ENCODE data around the gene BCAN. TPM values are rescaled to one million over a fixed set of nuclear protein-coding genes. Genes with fewer than 3 reads are reported as not detected.

The BCAN gene
- total and polyA plus RNA-seq, 3 donors from 2014 or later: 3.3 to 9.7 (median 8.8) TPM

GRCh38 chr1:156706657-156707416 is 64.9 kb downstream of the BCAN start:
- Histone ChIP-seq H3K27me3 (no peaks in the 10 kb centered on the region), H3K36me3 (ENCODE audit: low read depth, missing control alignments) (no peaks in the 10 kb centered on the region), H3K9me3 (no peaks in the 10 kb centered on the region), H3K27ac (peak overlapping the region; percentile 56 to 84), H3K4me1 (peaks cover 32% of the 10 kb centered on the region), H3K4me3 (peak overlapping the region; percentile 34 to 58)
- intact Hi-C loops (cut with DNase I; ENCODE audit: low total_unique reads): no loop called here
- 7 to 8% methylated on average over 8 to 28 of the region's 29 CpGs for WGBS, 2 donors
- TF ChIP-seq POLR2A (IDR thresholded peaks at IDR 0.05): no peak
- TF ChIP-seq CTCF (IDR thresholded peaks at IDR 0.05): no peak
- peak; percentile 77 for DNase-seq

GRCh38 chr1:156707417-156708217 is 65.7 kb downstream of the BCAN start:
- H3K4me3 ChIP-seq: no peak overlapping the region
- TF ChIP-seq POLR2A (IDR thresholded peaks at IDR 0.05) (no peak), CTCF (IDR thresholded peaks at IDR 0.05) (no peak)
- intact Hi-C loops (cut with DNase I; ENCODE audit: low total_unique reads): no loop called here
- H3K27ac ChIP-seq: peak overlapping the region in 1 of 2 donors; percentile 84
- DNase-seq: no peak
- H3K27me3 ChIP-seq: no peaks in the 10 kb centered on the region
- H3K9me3 ChIP-seq: no peaks in the 10 kb centered on the region
- peaks cover 32% of the 10 kb centered on the region for H3K4me1 ChIP-seq
- H3K36me3 ChIP-seq (ENCODE audit: low read depth, missing control alignments): no peaks in the 10 kb centered on the region
- 57 to 67% methylated on average over 8 of the region's 8 CpGs for WGBS, 2 donors

GRCh38 chr1:156708218-156708661 is 66.3 kb downstream of the BCAN start:
- Histone ChIP-seq H3K4me1 (peaks cover 32% of the 10 kb centered on the region), H3K27me3 (no peaks in the 10 kb centered on the region), H3K36me3 (ENCODE audit: low read depth, missing control alignments) (no peaks in the 10 kb centered on the region), H3K27ac (no peak overlapping the region), H3K9me3 (no peaks in the 10 kb centered on the region), H3K4me3 (no peak overlapping the region)
- DNase-seq: no peak
- intact Hi-C loops (cut with DNase I; ENCODE audit: low total_unique reads): no loop called here
- WGBS, 2 donors: 61 to 77% methylated on average over 4 of the region's 4 CpGs
- TF ChIP-seq CTCF (IDR thresholded peaks at IDR 0.05) (no peak), POLR2A (IDR thresholded peaks at IDR 0.05) (no peak)

- whole genome bisulfite sequencing, 2 donors: 74 to 75% methylated on average over 4 of the region's 4 CpGs
- intact Hi-C loops (cut with DNase I; ENCODE audit: low total_unique reads): no loop called here
- no peak overlapping the region for H3K4me3 ChIP-seq
These were observed 67.1 kb downstream of the BCAN start for GRCh38 chr1:156709031-156709430.

More at GRCh38 chr1:156709031-156709430, 67.1 kb downstream of the BCAN start:
- Histone ChIP-seq H3K27me3 (no peaks in the 10 kb centered on the region), H3K36me3 (ENCODE audit: low read depth, missing control alignments) (no peaks in the 10 kb centered on the region), H3K4me1 (peaks cover 32% of the 10 kb centered on the region), H3K27ac (no peak overlapping the region), H3K9me3 (no peaks in the 10 kb centered on the region)
- no peak for DNase-seq
- TF ChIP-seq CTCF (IDR thresholded peaks at IDR 0.05) (no peak), POLR2A (IDR thresholded peaks at IDR 0.05) (no peak)

Other genes starting within 250 kb of the BCAN start
- gene MEF2D, start 141.3 kb upstream of the BCAN start, total RNA-seq: 100 to 1,000 TPM in 1 of 2 donors, 10 to 100 TPM in 1; 96.8 to 113 TPM
- gene MEF2D, start 141.3 kb upstream of the BCAN start, polyA plus RNA-seq (ENCODE audit: insufficient read depth, low read depth, low replicate concordance): 34.4 TPM
- gene IQGAP3, start 69.6 kb upstream of the BCAN start, total RNA-seq: 10 to 100 TPM in 1 of 2 donors, 1 to 10 TPM in 1; 8.2 to 13.4 TPM
- 5.6 TPM for gene IQGAP3, start 69.6 kb upstream of the BCAN start, polyA plus RNA-seq (ENCODE audit: insufficient read depth, low read depth, low replicate concordance)
- gene TTC24, start 62.4 kb upstream of the BCAN start, total RNA-seq: not detected
- 0.38 TPM for gene TTC24, start 62.4 kb upstream of the BCAN start, polyA plus RNA-seq (ENCODE audit: insufficient read depth, low read depth, low replicate concordance)
- gene NAXE, start 50.3 kb upstream of the BCAN start, total RNA-seq: 100 to 1,000 TPM; 142 to 200 TPM
- 110 TPM for gene NAXE, start 50.3 kb upstream of the BCAN start, polyA plus RNA-seq (ENCODE audit: insufficient read depth, low read depth, low replicate concordance)
- 10 to 100 TPM; 21.6 to 26.7 TPM for gene GPATCH4, start 40.6 kb upstream of the BCAN start, total RNA-seq
- gene GPATCH4, start 40.6 kb upstream of the BCAN start, polyA plus RNA-seq (ENCODE audit: insufficient read depth, low read depth, low replicate concordance): 18.5 TPM
- gene HAPLN2, start 22.7 kb upstream of the BCAN start, total RNA-seq: 1 to 10 TPM; 5.5 to 6.0 TPM
- gene HAPLN2, start 22.7 kb upstream of the BCAN start, polyA plus RNA-seq (ENCODE audit: insufficient read depth, low read depth, low replicate concordance): 1.5 TPM
- 10 to 100 TPM; 17.6 to 27.7 TPM for gene NES, start 35.3 kb downstream of the BCAN start, total RNA-seq
- gene NES, start 35.3 kb downstream of the BCAN start, polyA plus RNA-seq (ENCODE audit: insufficient read depth, low read depth, low replicate concordance): 20.7 TPM
- 1 to 10 TPM; 2.1 to 6.8 TPM for gene CRABP2, start 63.5 kb downstream of the BCAN start, total RNA-seq
- gene CRABP2, start 63.5 kb downstream of the BCAN start, polyA plus RNA-seq (ENCODE audit: insufficient read depth, low read depth, low replicate concordance): 21.0 TPM
- 10 to 100 TPM; 34.1 to 69.0 TPM for gene METTL25B, start 86.4 kb downstream of the BCAN start, total RNA-seq
- 50.5 TPM for gene METTL25B, start 86.4 kb downstream of the BCAN start, polyA plus RNA-seq (ENCODE audit: insufficient read depth, low read depth, low replicate concordance)
- gene ISG20L2, start 86.6 kb downstream of the BCAN start, total RNA-seq: 100 to 1,000 TPM in 1 of 2 donors, 10 to 100 TPM in 1; 60.9 to 150 TPM
- 223 TPM for gene ISG20L2, start 86.6 kb downstream of the BCAN start, polyA plus RNA-seq (ENCODE audit: insufficient read depth, low read depth, low replicate concordance)
- 10 to 100 TPM; 36.6 to 51.7 TPM for gene MRPL24, start 99.0 kb downstream of the BCAN start, total RNA-seq
- 101 TPM for gene MRPL24, start 99.0 kb downstream of the BCAN start, polyA plus RNA-seq (ENCODE audit: insufficient read depth, low read depth, low replicate concordance)
- gene HDGF, start 109.6 kb downstream of the BCAN start, total RNA-seq: 10 to 100 TPM; 78.2 to 97.7 TPM
- gene HDGF, start 109.6 kb downstream of the BCAN start, polyA plus RNA-seq (ENCODE audit: insufficient read depth, low read depth, low replicate concordance): 133 TPM
- 10 to 100 TPM; 53.3 to 62.0 TPM for gene PRCC, start 125.4 kb downstream of the BCAN start, total RNA-seq
- gene PRCC, start 125.4 kb downstream of the BCAN start, polyA plus RNA-seq (ENCODE audit: insufficient read depth, low read depth, low replicate concordance): 68.3 TPM
- 1 to 10 TPM in 1 of 2 donors, not detected in 1; 3.1 TPM for gene SH2D2A, start 174.7 kb downstream of the BCAN start, total RNA-seq
- 1.3 TPM for gene SH2D2A, start 174.7 kb downstream of the BCAN start, polyA plus RNA-seq (ENCODE audit: insufficient read depth, low read depth, low replicate concordance)
- gene INSRR, start 217.0 kb downstream of the BCAN start, total RNA-seq: 1 to 10 TPM; 6.4 to 7.0 TPM
- gene INSRR, start 217.0 kb downstream of the BCAN start, polyA plus RNA-seq (ENCODE audit: insufficient read depth, low read depth, low replicate concordance): 1.5 TPM
- 10 to 100 TPM; 14.6 to 38.8 TPM for gene NTRK1, start 218.7 kb downstream of the BCAN start, total RNA-seq
- gene NTRK1, start 218.7 kb downstream of the BCAN start, polyA plus RNA-seq (ENCODE audit: insufficient read depth, low read depth, low replicate concordance): 4.7 TPM